HG03103 (cell line): ENCODE measurements around the gene GNB4.
A peak's percentile ranks its signal among the peaks of the same experiment; 100 is the strongest.

Experiments
- ATAC-seq: cut with Tn5 transposase; IDR thresholded peaks from one replicate; pipeline ENCODE4 v1.9.1; 2021; ENCODE audit warnings: low read depth; ENCODE audit not compliant: unreplicated experiment

GNB4 gene

GRCh38 chr3:179451265-179452175 is at the start of gene GNB4:
TSS of gene GNB4 (minus strand) at chr3:179451470. CDS start at chr3:179426200, 25,270 bp downstream.
- ATAC-seq, result peak; percentile 70

GRCh38 chr3:179495483-179495882 is 44.2 kb upstream of the GNB4 start:
- ATAC-seq, result no peak

GRCh38 chr3:179493260-179493659 is 42.0 kb upstream of the GNB4 start:
- no peak for ATAC-seq

- ATAC-seq, result no peak
These were observed 36.9 kb upstream of the GNB4 start for GRCh38 chr3:179488213-179488612.

- no peak for ATAC-seq
These were observed 35.5 kb upstream of the GNB4 start for GRCh38 chr3:179486806-179487205.

- ATAC-seq, result no peak
These were observed 31.6 kb upstream of the GNB4 start for GRCh38 chr3:179482857-179483256.

- no peak for ATAC-seq
These were observed 24.9 kb upstream of the GNB4 start for GRCh38 chr3:179476215-179476614.

- no peak for ATAC-seq
These were observed 23.2 kb upstream of the GNB4 start for GRCh38 chr3:179474480-179474879.

- no peak for ATAC-seq
These were observed 22.3 kb upstream of the GNB4 start for GRCh38 chr3:179473565-179473964.

- peak; percentile 72 for ATAC-seq
These were observed 13.2 kb upstream of the GNB4 start for GRCh38 chr3:179464323-179465092.

GRCh38 chr3:179463319-179463718 is 12.0 kb upstream of the GNB4 start:
- no peak for ATAC-seq

- no peak for ATAC-seq
These were observed 9.0 kb upstream of the GNB4 start for GRCh38 chr3:179460260-179460659.

- ATAC-seq, result no peak
These were observed 4.7 kb upstream of the GNB4 start for GRCh38 chr3:179455954-179456353.

- no peak for ATAC-seq
These were observed 3.6 kb upstream of the GNB4 start for GRCh38 chr3:179454887-179455286.

GRCh38 chr3:179453967-179454366 is 2.7 kb upstream of the GNB4 start:
- ATAC-seq, result no peak

- ATAC-seq, result no peak
These were observed 1.6 kb upstream of the GNB4 start for GRCh38 chr3:179452872-179453271.

- ATAC-seq, result no peak
These were observed 900 bp upstream of the GNB4 start for GRCh38 chr3:179452176-179452564.

- ATAC-seq, result peak; percentile 27
These were observed 387 bp downstream of the GNB4 start for GRCh38 chr3:179450901-179451264.

GRCh38 chr3:179450261-179450701 is 989 bp downstream of the GNB4 start:
- ATAC-seq, result no peak

- ATAC-seq, result no peak
These were observed 1.6 kb downstream of the GNB4 start for GRCh38 chr3:179449636-179450035.

- no peak for ATAC-seq
These were observed 4.0 kb downstream of the GNB4 start for GRCh38 chr3:179447251-179447650.

GRCh38 chr3:179446501-179446900 is 4.8 kb downstream of the GNB4 start:
- ATAC-seq, result no peak
